Caco-2 (cell line): ENCODE results near the gene PDHB. TPM values are rescaled to one million over a fixed set of nuclear protein-coding genes. Genes with fewer than 3 reads are reported as not detected.
A peak's percentile ranks its signal among the peaks of the same experiment; 100 is the strongest.

Source experiments
- BruUV-seq: library from RNA; stranded (reverse); fragments of 400-500 nt; replicated peaks from 2 replicates; lab custom pipeline; 2021; lab: Mats Ljungman, UMichigan
- CTCF ChIA-PET: fragments of 300-600 bp; sonication (Branson Sonifier 250); formaldehyde crosslinking; loops from one replicate; lab custom pipeline; 2022; ENCODE audit warnings: antibody characterized with exemption; lab: Charles Lee
- POLR2A ChIA-PET: fragments of 300-600 bp; sonication (Branson Sonifier 250); formaldehyde crosslinking; loops from one replicate; lab custom pipeline; 2022; ENCODE audit warnings: antibody characterized with exemption; lab: Charles Lee
- DNase-seq, 2 experiments: peaks; one replicate each; pipeline versions ENCODE4 v3.0.0 to v3.0.0-alpha.2; 2020 to 2022
- H3K27me3 ChIP-seq: replicated peaks from 2 replicates; pipeline ENCODE4 v1.6.0; 2011; ENCODE audit warnings: low read length; ENCODE audit not compliant: control insufficient read depth, insufficient read depth
- H3K36me3 ChIP-seq: 2 replicates; pipeline ENCODE4 v1.5.1; 2011; ENCODE audit warnings: low read length; ENCODE audit not compliant: control insufficient read depth, insufficient read depth
- H3K4me1 ChIP-seq: fragments of 250-450 bp; sonication (Bioruptor Pico); 2 replicates; pipeline ENCODE4 v1.5.1; 2020; ENCODE audit warnings: mild to moderate bottlenecking
- H3K4me3 ChIP-seq: 2 replicates; pipeline ENCODE4 v1.5.1; 2011; ENCODE audit warnings: low read depth, mild to moderate bottlenecking, control low read depth, low read length
- H3K9me3 ChIP-seq: fragments of 250-450 bp; sonication (Bioruptor Pico); 2 replicates; pipeline ENCODE4 v1.5.1; 2020; ENCODE audit warnings: mild to moderate bottlenecking, moderate library complexity
- H3K27ac Mint-ChIP-seq: one replicate; pipeline ENCODE4 v1.8.0; 2022; ENCODE audit warnings: mixed read lengths; ENCODE audit not compliant: unreplicated experiment
- H3K27me3 Mint-ChIP-seq: one replicate; pipeline ENCODE4 v1.8.0; 2022; ENCODE audit warnings: mixed read lengths; ENCODE audit not compliant: insufficient read depth, unreplicated experiment
- H3K36me3 Mint-ChIP-seq: one replicate; pipeline ENCODE4 v1.8.0; 2022; ENCODE audit warnings: mild to moderate bottlenecking, mixed read lengths; ENCODE audit not compliant: insufficient read depth, unreplicated experiment
- H3K4me1 Mint-ChIP-seq: one replicate; pipeline ENCODE4 v1.8.0; 2022; ENCODE audit warnings: low read depth, mixed read lengths; ENCODE audit not compliant: unreplicated experiment
- H3K4me3 Mint-ChIP-seq: one replicate; pipeline ENCODE4 v1.8.0; 2022; ENCODE audit warnings: mild to moderate bottlenecking, moderate library complexity, mixed read lengths; ENCODE audit not compliant: unreplicated experiment
- H3K9me3 Mint-ChIP-seq: one replicate; pipeline ENCODE4 v1.8.0; 2022; ENCODE audit warnings: mixed read lengths; ENCODE audit not compliant: unreplicated experiment
- intact Hi-C: fragments of 100-400 bp; cut with micrococcal nuclease; formaldehyde crosslinking; loops from one replicate; pipeline ENCODE4 v1.10.0; 2022; ENCODE audit not compliant: unreplicated experiment
- total RNA-seq: library from RNA; stranded (reverse); gene quantifications from 2 replicates; pipeline ENCODE4 v1.2.3, GENCODE V29; 2022
- TF ChIP-seq, protein P1 (sequence below), 2 experiments: fragments of 200-600 bp in 1 of 2; IDR thresholded peaks; 1 replicate in 1 of 2; 2 replicates in 1 of 2; pipeline versions ENCODE4 v1.5.1 to v1.8.0; 2011 to 2022; ENCODE audit warnings: antibody characterized with exemption in 1 of 2, control low read depth in 1 of 2, inconsistent platforms in 1 of 2, low read depth in 1 of 2, low read length in 1 of 2, mild to moderate bottlenecking in 1 of 2, moderate library complexity in 1 of 2; ENCODE audit not compliant: insufficient read depth in 1 of 2, severe bottlenecking in 1 of 2, unreplicated experiment in 1 of 2

The PDHB gene
- total RNA-seq, 1 experiment from 2014 or later: 89.8 TPM

DNA sequence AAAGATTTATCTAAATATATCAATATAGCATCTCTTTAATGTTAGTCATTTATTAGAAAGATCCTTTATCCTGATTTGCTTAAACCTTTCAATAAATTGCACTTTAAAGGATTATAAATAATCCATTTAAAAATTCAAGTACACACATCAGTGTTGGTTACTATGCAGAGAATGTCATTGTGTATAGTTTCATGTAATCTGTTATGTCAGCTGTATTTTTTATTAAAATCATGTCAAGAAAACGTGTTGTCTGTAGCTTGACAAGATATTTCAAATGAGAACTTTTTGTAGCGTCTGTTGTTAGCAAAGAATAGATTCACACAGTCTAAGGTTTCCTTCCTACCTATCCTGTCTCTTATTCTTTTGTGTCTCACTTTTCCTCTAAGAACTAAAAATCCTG lies 7.8 kb downstream of the PDHB start:
- no TSS peak for BruUV-seq
- intact Hi-C loops: no loop called here
- no peak overlapping the region for H3K4me3 Mint-ChIP-seq
- peaks cover 49% of the 10 kb centered on the region for H3K36me3 Mint-ChIP-seq
- no peak for DNase-seq
- no peaks in the 10 kb centered on the region for H3K27me3 Mint-ChIP-seq
- no peaks in the 10 kb centered on the region for H3K9me3 Mint-ChIP-seq
- CTCF ChIA-PET: no interaction called here
- no peak overlapping the region for H3K27ac Mint-ChIP-seq
- Histone ChIP-seq H3K27me3 (no peaks in the 10 kb centered on the region), H3K4me1 (peaks cover 6% of the 10 kb centered on the region), H3K4me3 (no peak overlapping the region), H3K9me3 (no peaks in the 10 kb centered on the region), H3K36me3 (peaks cover 5% of the 10 kb centered on the region; the same call in 1 of the 2 replicates)
- TF ChIP-seq, protein P1, sequence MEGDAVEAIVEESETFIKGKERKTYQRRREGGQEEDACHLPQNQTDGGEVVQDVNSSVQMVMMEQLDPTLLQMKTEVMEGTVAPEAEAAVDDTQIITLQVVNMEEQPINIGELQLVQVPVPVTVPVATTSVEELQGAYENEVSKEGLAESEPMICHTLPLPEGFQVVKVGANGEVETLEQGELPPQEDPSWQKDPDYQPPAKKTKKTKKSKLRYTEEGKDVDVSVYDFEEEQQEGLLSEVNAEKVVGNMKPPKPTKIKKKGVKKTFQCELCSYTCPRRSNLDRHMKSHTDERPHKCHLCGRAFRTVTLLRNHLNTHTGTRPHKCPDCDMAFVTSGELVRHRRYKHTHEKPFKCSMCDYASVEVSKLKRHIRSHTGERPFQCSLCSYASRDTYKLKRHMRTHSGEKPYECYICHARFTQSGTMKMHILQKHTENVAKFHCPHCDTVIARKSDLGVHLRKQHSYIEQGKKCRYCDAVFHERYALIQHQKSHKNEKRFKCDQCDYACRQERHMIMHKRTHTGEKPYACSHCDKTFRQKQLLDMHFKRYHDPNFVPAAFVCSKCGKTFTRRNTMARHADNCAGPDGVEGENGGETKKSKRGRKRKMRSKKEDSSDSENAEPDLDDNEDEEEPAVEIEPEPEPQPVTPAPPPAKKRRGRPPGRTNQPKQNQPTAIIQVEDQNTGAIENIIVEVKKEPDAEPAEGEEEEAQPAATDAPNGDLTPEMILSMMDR (IDR thresholded peaks at IDR 0.05; ENCODE audit: insufficient read depth in 1 of 2, low read depth in 1 of 2, low read length in 1 of 2, severe bottlenecking in 1 of 2, unreplicated experiment in 1 of 2): no peak
- POLR2A ChIA-PET: no interaction called here
- peaks cover 7% of the 10 kb centered on the region for H3K4me1 Mint-ChIP-seq

DNA sequence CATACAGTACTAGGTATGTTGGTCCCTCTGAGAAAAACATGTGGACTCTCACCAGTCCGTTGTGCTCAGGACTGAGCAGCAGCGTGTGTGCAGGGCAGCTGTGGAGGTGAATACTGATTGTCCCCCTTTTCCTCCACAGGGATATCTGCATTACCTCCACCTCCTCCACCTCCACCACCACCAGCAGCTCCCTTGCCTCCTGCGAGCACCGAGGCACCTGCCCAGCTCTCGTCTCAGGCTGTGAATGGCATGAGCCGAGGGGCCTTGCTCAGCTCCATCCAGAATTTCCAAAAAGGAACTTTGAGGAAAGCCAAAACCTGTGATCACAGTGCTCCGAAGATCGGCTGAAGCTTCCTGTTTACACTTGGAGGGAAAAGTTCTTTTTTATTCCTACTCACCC lies 9.0 kb downstream of the PDHB start:
- TF ChIP-seq, protein P1 (IDR thresholded peaks at IDR 0.05; ENCODE audit: insufficient read depth in 1 of 2, low read depth in 1 of 2, low read length in 1 of 2, severe bottlenecking in 1 of 2, unreplicated experiment in 1 of 2): no peak
- DNase-seq: no peak
- BruUV-seq: no TSS peak
- intact Hi-C loops: no loop called here
- Mint-ChIP-seq H3K4me3 (no peak overlapping the region), H3K9me3 (no peaks in the 10 kb centered on the region), H3K4me1 (peaks cover 7% of the 10 kb centered on the region), H3K27ac (no peak overlapping the region), H3K27me3 (no peaks in the 10 kb centered on the region), H3K36me3 (peaks cover 48% of the 10 kb centered on the region)
- H3K9me3 ChIP-seq: no peaks in the 10 kb centered on the region
- no peaks in the 10 kb centered on the region for H3K27me3 ChIP-seq
- H3K4me1 ChIP-seq: peaks cover 6% of the 10 kb centered on the region
- H3K36me3 ChIP-seq: peaks cover 3% of the 10 kb centered on the region; the same call in 1 of the 2 replicates
- CTCF ChIA-PET: no interaction called here
- H3K4me3 ChIP-seq: no peak overlapping the region
- POLR2A ChIA-PET: no interaction called here

DNA sequence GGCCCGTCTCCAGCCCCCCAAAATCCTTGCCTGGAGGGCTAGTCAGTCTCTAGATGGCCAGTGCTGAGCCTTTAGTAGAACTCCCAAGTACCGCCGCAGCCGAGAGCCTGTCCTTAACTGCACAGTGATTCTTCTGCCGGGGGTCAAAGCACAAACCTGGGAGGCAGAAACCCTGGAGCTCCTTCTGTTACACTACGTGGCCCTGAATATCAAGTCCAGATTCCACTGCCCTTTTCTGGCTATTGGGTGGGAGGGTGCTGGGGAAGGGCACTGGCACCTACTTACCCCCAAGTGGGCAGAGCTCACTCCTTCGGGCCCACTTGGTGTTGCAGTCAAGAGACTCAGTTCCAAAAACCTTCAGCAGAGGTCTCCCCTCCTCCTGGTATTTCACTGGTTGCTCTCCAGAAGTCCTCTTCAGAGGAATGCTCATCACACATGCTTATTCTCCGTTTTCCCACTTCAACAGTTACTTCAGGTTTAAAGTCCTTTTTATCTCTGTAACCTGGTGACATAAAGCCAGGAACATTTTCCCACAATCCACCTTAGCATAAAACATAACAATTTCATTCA lies 10.8 kb downstream of the PDHB start:
- TF ChIP-seq, protein P1 (IDR thresholded peaks at IDR 0.05; ENCODE audit: insufficient read depth in 1 of 2, low read depth in 1 of 2, low read length in 1 of 2, severe bottlenecking in 1 of 2, unreplicated experiment in 1 of 2): peak; percentile 52 to 65
- intact Hi-C loops: loop anchor here (1.0 kb wide), 2 partner anchors 109 to 207 kb away; no protein-coding TSS in a partner anchor
- Mint-ChIP-seq H3K27me3 (no peaks in the 10 kb centered on the region), H3K4me3 (no peak overlapping the region), H3K36me3 (peaks cover 34% of the 10 kb centered on the region), H3K4me1 (peaks cover 7% of the 10 kb centered on the region), H3K9me3 (no peaks in the 10 kb centered on the region), H3K27ac (no peak overlapping the region)
- Histone ChIP-seq H3K4me1 (peaks cover 13% of the 10 kb centered on the region), H3K4me3 (no peak overlapping the region), H3K9me3 (no peaks in the 10 kb centered on the region), H3K27me3 (no peaks in the 10 kb centered on the region), H3K36me3 (peaks cover 1% of the 10 kb centered on the region; the same call in 1 of the 2 replicates)
- BruUV-seq: no TSS peak
- DNase-seq: peak; percentile 45 to 46
- ChIA-PET POLR2A (no interaction called here), CTCF (interaction anchor here (0.6 kb wide), 1 partner anchor 314 kb away, joined by 4 read pairs; no protein-coding TSS in a partner anchor)
